ENCODE results near the gene PRKX.
"Not testable (repeated sequence)": the region's sequence is repeated elsewhere in the genome, so short reads cannot be mapped to it uniquely, and the experiment has no call there.

Gene PRKX

DNA sequence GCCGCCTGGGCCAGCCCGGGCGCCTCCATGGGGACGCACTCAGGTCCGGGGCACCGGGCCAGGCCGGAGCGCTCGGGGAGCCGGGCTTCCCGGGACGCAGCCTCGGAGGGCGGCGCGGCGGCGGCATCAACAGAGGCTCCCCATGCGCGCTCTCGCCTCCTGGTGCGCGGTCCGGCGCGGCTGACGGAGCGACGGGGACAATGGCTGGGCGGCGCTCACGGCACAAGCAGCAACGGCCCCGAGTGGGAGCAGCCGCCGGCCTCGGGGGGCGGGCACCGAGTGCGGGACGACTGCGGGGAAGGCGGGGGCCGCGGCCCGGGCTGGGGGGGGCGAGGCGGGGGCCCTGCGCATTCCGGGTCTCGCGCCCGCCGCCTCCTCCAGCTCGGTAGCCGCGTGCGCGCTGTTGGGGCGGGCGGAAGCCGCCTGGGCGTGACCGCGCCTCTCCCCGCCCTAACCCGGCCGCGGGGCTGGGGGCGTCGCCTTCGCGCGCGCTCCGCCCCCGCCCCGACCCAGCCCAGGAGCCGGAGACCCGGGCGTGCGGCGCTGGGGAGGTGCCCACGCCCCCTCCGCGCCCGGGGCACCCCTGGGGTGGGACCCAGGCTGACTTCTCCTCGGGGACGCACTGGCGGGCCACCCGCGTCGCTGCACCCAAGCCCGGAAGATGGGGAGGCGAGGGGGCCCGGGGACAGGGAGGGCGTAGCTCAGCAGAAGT is at the start of gene PRKX:
TSS of gene PRKX (minus strand) at position 425 of the 712 bp plus-strand sequence. CDS start at position 29, 396 bp downstream.
- DNase-seq (ENCODE audit: low spot score), result peak; percentile 29
- peak within 1 kb of the TSS; percentile 70 for H3K27ac ChIP-seq
- ChIA-PET CTCF (no interaction called here), POLR2A (ENCODE audit: low non-redundant PET) (no interaction called here)
- TF ChIP-seq, protein P1, sequence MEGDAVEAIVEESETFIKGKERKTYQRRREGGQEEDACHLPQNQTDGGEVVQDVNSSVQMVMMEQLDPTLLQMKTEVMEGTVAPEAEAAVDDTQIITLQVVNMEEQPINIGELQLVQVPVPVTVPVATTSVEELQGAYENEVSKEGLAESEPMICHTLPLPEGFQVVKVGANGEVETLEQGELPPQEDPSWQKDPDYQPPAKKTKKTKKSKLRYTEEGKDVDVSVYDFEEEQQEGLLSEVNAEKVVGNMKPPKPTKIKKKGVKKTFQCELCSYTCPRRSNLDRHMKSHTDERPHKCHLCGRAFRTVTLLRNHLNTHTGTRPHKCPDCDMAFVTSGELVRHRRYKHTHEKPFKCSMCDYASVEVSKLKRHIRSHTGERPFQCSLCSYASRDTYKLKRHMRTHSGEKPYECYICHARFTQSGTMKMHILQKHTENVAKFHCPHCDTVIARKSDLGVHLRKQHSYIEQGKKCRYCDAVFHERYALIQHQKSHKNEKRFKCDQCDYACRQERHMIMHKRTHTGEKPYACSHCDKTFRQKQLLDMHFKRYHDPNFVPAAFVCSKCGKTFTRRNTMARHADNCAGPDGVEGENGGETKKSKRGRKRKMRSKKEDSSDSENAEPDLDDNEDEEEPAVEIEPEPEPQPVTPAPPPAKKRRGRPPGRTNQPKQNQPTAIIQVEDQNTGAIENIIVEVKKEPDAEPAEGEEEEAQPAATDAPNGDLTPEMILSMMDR (conservative IDR thresholded peaks at IDR 0.05; ENCODE audit: low read depth), result no peak

DNA sequence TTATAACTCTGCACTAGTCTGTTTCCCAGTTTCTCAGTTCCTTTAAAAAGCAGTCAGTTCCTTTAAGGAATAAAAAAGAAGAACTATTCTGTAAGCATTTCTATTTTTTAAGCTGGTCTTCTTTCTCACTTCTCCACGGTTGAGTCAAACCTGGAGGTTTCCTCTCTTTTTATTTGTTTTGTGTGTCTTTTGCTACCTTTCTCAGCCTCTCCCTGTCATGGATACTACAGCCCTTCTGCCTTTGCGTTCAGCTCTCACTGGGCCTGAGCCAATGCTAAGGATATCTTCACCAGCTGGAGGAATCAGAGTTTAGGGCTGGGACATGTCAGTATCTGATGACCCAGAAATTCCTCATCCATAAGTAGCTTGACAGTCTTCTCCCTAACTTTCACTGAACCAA is 49.7 kb upstream of the PRKX start:
- POLR2A ChIA-PET (ENCODE audit: low non-redundant PET), result no interaction called here
- CTCF ChIA-PET, result no interaction called here
- TF ChIP-seq, protein P1 (conservative IDR thresholded peaks at IDR 0.05; ENCODE audit: low read depth), result no peak
- H3K27ac ChIP-seq, result no peak overlapping the region
- DNase-seq (ENCODE audit: low spot score), result no peak

DNA sequence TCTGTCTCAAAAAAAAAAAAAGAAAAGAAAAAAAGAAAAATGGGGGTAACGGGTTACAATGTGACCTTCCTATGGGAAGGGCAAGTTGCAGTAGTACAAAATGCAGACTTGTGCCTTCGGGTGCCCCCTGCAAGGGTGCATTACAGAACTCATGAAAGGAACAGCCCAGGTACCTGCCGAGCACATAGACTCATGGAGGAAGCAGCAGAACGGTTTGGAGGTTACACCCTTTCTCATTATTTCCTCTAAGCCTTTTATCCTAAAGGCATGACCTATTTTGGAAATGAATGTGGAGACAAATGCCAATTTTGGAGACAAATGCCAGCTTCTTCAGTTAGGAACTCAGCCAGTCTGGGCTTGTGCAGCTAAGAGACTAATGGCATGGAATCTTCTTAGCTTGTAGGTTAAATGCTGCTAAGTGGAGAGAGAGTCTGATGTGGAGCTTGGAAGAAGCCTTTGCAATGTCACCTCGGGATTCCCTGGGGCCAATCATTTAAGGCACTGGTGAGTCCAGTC is 44.1 kb upstream of the PRKX start:
- no peak for DNase-seq (ENCODE audit: low spot score)
- POLR2A ChIA-PET (ENCODE audit: low non-redundant PET), result no interaction called here
- H3K27ac ChIP-seq, result no peak overlapping the region
- TF ChIP-seq, protein P1 (conservative IDR thresholded peaks at IDR 0.05; ENCODE audit: low read depth), result no peak
- CTCF ChIA-PET, result no interaction called here

DNA sequence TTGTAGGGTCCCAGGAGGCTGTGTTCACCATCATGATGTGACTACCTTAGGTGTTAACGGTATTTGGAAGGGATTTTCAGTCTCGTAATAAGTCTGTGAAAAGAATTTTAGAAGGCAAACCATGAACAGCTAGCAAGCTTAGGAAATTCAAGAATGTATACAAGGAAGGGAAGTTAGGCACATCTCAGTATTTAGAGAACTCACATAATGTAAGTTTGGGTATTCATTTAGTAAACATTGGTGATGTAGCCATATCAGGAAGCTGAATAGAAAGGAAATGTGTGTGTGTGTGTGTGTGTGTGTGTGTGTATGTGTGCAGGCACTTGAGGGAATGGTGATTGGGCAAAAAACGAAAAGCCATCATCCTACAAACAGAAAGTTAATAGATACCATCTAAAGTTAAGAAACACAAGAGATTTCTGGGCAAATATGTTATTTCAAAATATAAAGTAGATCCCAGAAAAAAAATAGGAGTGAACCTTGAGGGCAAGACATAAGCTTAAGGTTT is 34.7 kb upstream of the PRKX start:
- no peak overlapping the region for H3K27ac ChIP-seq
- DNase-seq (ENCODE audit: low spot score), result no peak
- ChIA-PET POLR2A (ENCODE audit: low non-redundant PET) (no interaction called here), CTCF (no interaction called here)
- TF ChIP-seq, protein P1 (conservative IDR thresholded peaks at IDR 0.05; ENCODE audit: low read depth), result no peak

DNA sequence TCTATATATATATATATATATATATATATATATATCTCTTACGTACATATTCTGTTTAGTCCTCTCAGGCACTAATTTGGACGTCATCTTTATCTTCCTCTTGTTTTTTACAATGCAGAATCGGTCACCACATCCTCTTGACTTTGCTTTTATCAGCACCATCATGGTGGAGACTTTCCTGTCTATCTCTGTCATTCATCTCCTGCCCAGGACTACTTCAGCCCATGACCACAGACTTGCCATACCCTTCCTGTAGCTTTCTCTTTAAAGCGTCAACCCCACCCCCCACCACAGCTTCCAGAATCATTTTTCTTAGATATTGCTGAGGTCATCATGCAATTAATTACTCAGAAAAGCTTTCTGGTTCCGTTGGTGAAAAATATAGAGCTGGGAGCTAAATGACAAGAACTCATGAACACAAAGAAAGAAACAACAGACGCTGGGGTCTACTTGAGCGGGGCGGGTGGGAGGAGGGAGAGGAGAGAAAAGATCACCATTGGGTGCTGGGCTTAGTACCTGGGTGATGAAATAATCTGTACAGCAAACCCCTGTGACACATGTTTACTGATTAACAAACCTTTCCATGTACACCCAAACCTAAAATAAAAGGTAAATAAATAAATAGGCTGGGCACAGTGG is 30.5 kb upstream of the PRKX start:
- no peak for DNase-seq (ENCODE audit: low spot score)
- CTCF ChIA-PET, result no interaction called here
- POLR2A ChIA-PET (ENCODE audit: low non-redundant PET), result no interaction called here
- TF ChIP-seq, protein P1 (conservative IDR thresholded peaks at IDR 0.05; ENCODE audit: low read depth), result no peak
- H3K27ac ChIP-seq, result no peak overlapping the region

DNA sequence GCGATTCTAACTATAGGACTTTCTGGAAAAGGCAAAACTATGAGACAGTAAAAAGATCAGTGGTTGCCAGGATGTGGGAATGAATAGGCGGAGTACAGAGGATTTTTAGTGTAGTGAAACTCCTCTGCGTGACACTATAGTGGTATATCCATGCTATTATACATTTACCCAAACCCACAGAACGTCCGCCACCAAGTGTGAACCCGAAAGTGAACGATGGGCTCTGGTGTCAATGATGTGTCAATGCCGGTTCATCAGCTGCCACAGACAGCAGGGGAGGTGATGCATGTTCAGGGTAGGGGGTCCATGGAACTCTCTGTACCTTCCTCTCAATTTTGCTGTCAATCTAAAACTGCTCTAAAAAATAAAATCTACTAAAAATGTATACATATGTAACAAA is 27.5 kb upstream of the PRKX start:
- H3K27ac ChIP-seq; DNase-seq (ENCODE audit: low spot score); POLR2A ChIA-PET (ENCODE audit: low non-redundant PET); CTCF ChIA-PET: not testable (repeated sequence)

DNA sequence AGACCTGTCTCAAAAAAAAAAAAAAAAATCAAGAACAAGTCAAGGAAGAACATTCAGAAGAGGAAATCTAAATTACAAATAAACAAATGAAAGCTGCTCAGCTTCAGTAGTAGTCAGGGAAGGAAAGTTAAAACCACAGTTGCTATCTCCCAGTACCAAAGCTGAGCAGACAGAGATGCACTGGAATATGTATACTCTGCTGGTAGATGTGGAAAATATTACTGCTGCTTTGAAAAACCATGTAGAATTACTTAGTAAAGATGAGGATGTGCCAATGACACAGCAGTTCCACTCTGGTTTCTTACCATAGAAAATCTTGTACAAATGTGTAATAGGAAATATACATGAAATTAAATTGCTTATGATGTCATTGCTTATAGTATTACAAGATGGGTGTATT is 25.1 kb upstream of the PRKX start:
- no peak for DNase-seq (ENCODE audit: low spot score)
- no peak overlapping the region for H3K27ac ChIP-seq
- ChIA-PET CTCF (no interaction called here), POLR2A (ENCODE audit: low non-redundant PET) (no interaction called here)
- TF ChIP-seq, protein P1 (conservative IDR thresholded peaks at IDR 0.05; ENCODE audit: low read depth), result no peak

DNA sequence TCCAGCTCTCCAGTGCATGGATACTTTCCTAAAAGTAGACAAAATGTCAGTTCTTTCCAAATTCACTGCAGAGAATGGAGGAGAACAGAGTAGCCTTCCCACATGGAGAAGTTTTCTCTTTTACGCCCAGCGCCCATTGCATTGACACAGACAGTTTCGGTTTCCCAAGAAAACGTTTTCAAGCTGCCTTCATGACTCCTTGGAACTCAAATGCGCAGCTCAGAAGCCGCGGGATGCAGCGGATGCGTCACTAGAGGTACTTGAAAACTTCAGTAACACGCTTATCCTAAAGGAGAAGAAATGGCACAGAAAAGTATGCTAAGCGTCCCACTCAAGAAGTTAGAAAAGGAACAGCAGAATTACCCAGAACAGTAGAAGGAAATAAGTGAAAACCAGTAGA is 23.1 kb upstream of the PRKX start:
- H3K27ac ChIP-seq; CTCF ChIA-PET; POLR2A ChIA-PET (ENCODE audit: low non-redundant PET); DNase-seq (ENCODE audit: low spot score): not testable (repeated sequence)

DNA sequence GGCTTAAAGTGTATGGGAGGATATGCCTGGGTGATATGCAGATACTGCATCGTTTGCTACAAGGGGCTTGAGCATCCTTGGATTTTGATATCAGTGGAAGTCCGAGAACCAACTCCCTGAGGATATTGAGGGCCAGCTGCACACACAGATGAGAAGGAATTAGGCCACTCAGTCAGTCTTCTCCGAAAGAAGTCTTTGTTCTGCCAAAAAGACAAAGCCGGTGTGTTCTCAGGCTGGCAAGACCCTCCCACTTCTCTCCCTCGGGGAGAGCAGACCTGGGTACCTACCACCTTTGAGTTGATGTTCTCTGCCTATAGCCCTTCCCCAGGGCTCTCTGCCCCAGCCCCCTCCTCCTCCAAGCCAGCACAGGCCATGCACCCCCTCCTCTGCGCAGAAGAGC is 22.4 kb upstream of the PRKX start:
- POLR2A ChIA-PET (ENCODE audit: low non-redundant PET); DNase-seq (ENCODE audit: low spot score): not testable (repeated sequence)

DNA sequence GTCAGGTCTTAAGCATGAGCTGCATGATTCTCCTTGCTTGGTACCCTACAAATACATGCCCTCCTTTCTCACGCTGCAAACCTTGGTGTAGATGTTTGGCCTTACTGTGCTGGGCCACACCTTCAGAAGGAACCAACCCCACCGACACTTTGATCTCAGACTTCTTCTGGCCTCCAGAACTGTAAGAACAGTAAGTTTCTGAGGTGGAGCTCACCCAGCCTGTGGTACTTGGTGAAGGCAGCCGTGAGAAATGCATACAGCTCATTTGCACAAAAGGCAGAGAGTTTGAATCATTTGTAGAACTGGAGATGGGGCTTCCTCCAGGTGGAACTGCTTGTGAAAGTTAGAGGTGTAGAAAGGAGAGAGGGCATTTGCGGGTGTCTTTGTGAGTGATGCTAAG is 21.0 kb upstream of the PRKX start:
- POLR2A ChIA-PET (ENCODE audit: low non-redundant PET); CTCF ChIA-PET; H3K27ac ChIP-seq; DNase-seq (ENCODE audit: low spot score): not testable (repeated sequence)

More for the DNA sequence above, 22.4 kb upstream of the PRKX start:
- CTCF ChIA-PET, H3K27ac ChIP-seq: not testable (repeated sequence)

All from RWPE1 (cell line).